SK-N-SH treated with all-trans-retinoic acid at 6 μM for 48 hours (cell line): Measurements from ENCODE around the gene PTPN1.

Experiments used
- ATAC-seq: fragments of 200-7000 bp; cut with Tn5 transposase; 3 replicates; pipeline ENCODE4 v1.9.1; 2020; ENCODE audit warnings: mild to moderate bottlenecking, moderate library complexity
- ARNTL ChIP-seq: fragments of 450-650 bp; formaldehyde crosslinking; IDR thresholded peaks from 2 replicates; pipeline ENCODE4 v1.5.0; 2020; ENCODE audit warnings: low read depth, mild to moderate bottlenecking, moderate library complexity, borderline replicate concordance
- BACH2 ChIP-seq: fragments of 250-450 bp; sonication (Bioruptor Pico); IDR thresholded peaks from 2 replicates; pipeline ENCODE4 v1.9.0; 2021; ENCODE audit warnings: mild to moderate bottlenecking, borderline replicate concordance
- CREB5 ChIP-seq: fragments of 250-450 bp; sonication (Bioruptor Pico); IDR thresholded peaks from 2 replicates; pipeline ENCODE4 v1.5.1; 2020; ENCODE audit warnings: low read depth, mild to moderate bottlenecking, moderate library complexity
- CSDC2 ChIP-seq: fragments of 250-450 bp; sonication (Bioruptor Pico); IDR thresholded peaks from 2 replicates; pipeline ENCODE4 v1.5.0; 2020; ENCODE audit warnings: mild to moderate bottlenecking, moderate library complexity
- ESRRG ChIP-seq: fragments of 250-450 bp; sonication (Bioruptor Pico); IDR thresholded peaks from 2 replicates; pipeline ENCODE4 v1.6.1; 2021; ENCODE audit warnings: mild to moderate bottlenecking
- GLIS3 ChIP-seq: fragments of 250-450 bp; sonication (Bioruptor Pico); IDR thresholded peaks from 2 replicates; pipeline ENCODE4 v1.5.0; 2020; ENCODE audit warnings: mild to moderate bottlenecking, moderate library complexity
- ISL1 ChIP-seq: fragments of 250-450 bp; sonication (Bioruptor Pico); IDR thresholded peaks from 2 replicates; pipeline ENCODE4 v2.1.2; 2022; ENCODE audit warnings: mild to moderate bottlenecking, moderate library complexity
- OSR1 ChIP-seq: fragments of 250-450 bp; sonication (Bioruptor Pico); IDR thresholded peaks from 2 replicates; pipeline ENCODE4 v1.8.0; 2022; ENCODE audit warnings: moderate library complexity, mild to moderate bottlenecking, inconsistent platforms
- PATZ1 ChIP-seq: fragments of 250-450 bp; sonication (Bioruptor Pico); IDR thresholded peaks from 2 replicates; pipeline ENCODE4 v1.8.0; 2020; ENCODE audit warnings: mild to moderate bottlenecking, moderate library complexity, borderline replicate concordance
- POU6F1 ChIP-seq: fragments of 250-450 bp; sonication (Bioruptor Pico); IDR thresholded peaks from 2 replicates; pipeline ENCODE4 v1.8.0; 2021; ENCODE audit warnings: low read depth, mild to moderate bottlenecking, moderate library complexity, borderline replicate concordance
- PPARA ChIP-seq: fragments of 250-450 bp; sonication (Bioruptor Pico); IDR thresholded peaks from 2 replicates; pipeline ENCODE4 v1.5.0; 2020; ENCODE audit warnings: mild to moderate bottlenecking, borderline replicate concordance
- SNAI2 ChIP-seq: fragments of 250-450 bp; sonication (Bioruptor Pico); IDR thresholded peaks from 2 replicates; pipeline ENCODE4 v1.5.0; 2020; ENCODE audit warnings: mild to moderate bottlenecking, moderate library complexity
- TCF4 ChIP-seq: fragments of 250-450 bp; sonication (Bioruptor Pico); IDR thresholded peaks from 2 replicates; pipeline ENCODE4 v1.8.0; 2021; ENCODE audit warnings: mild to moderate bottlenecking, moderate library complexity, borderline replicate concordance
- ZC3H10 ChIP-seq: fragments of 250-450 bp; sonication (Bioruptor Pico); IDR thresholded peaks from 2 replicates; pipeline ENCODE4 v1.5.1; 2021; ENCODE audit warnings: mild to moderate bottlenecking, moderate library complexity
- ZFP3 ChIP-seq: fragments of 250-450 bp; sonication (Bioruptor Pico); IDR thresholded peaks from 2 replicates; pipeline ENCODE4 v1.5.0; 2020; ENCODE audit warnings: mild to moderate bottlenecking, moderate library complexity
- ZFP30 ChIP-seq: fragments of 450-650 bp; formaldehyde crosslinking; IDR thresholded peaks from 2 replicates; pipeline ENCODE4 v1.5.0; 2022; ENCODE audit warnings: mild to moderate bottlenecking, moderate library complexity
- ZNF565 ChIP-seq: fragments of 450-650 bp; formaldehyde crosslinking; conservative IDR thresholded peaks from 2 replicates; pipeline ENCODE4 v1.5.0; 2020; ENCODE audit warnings: low read depth, mild to moderate bottlenecking, moderate library complexity
- ZNF70 ChIP-seq: fragments of 450-650 bp; formaldehyde crosslinking; IDR thresholded peaks from 2 replicates; pipeline ENCODE4 v1.5.0; 2020; ENCODE audit warnings: mild to moderate bottlenecking, moderate library complexity
- TF ChIP-seq, protein P1 (sequence below): fragments of 250-450 bp; sonication (Bioruptor Pico); IDR thresholded peaks from 2 replicates; pipeline ENCODE4 v1.5.1; 2021; ENCODE audit warnings: mild to moderate bottlenecking, moderate library complexity

Gene PTPN1

DNA sequence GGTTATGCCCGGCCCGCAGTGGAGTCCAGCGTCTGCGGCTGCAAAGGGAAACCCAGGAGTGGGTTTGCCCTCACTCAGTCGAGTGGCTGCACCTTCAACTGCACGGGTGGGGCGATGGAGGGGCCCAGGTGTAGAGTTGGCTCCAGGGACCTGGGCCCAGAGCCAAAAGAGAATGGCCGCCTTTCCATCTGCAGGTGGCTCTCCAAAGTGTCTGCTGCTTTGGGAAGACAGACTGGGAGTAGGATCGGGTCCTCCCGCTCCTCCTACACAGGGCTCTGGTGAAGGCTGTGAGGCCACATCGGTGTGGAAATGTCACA, 80.1 kb downstream of the PTPN1 start:
- no peak for TF ChIP-seq ZC3H10 (CRISPR knock-in tag)
- TF ChIP-seq BACH2 (CRISPR knock-in tag) = no peak
- TF ChIP-seq SNAI2 = no peak
- no peak for TF ChIP-seq CREB5 (CRISPR knock-in tag)
- no peak for TF ChIP-seq CSDC2 (CRISPR knock-in tag)
- no peak for TF ChIP-seq ARNTL (CRISPR knock-in tag)
- no peak for TF ChIP-seq PPARA (CRISPR knock-in tag)
- TF ChIP-seq ZFP3 (CRISPR knock-in tag) = no peak
- no peak for TF ChIP-seq GLIS3 (CRISPR knock-in tag)
- no peak for TF ChIP-seq ZNF565 (CRISPR knock-in tag)
- TF ChIP-seq PATZ1 (CRISPR knock-in tag) = no peak
- no peak for TF ChIP-seq ESRRG (CRISPR knock-in tag)
- TF ChIP-seq OSR1 (CRISPR knock-in tag) = no peak
- TF ChIP-seq ZNF70 (CRISPR knock-in tag) = no peak
- no peak for TF ChIP-seq ZFP30
- TF ChIP-seq, all 23 proteins: peak for 0
- no peak for ATAC-seq

DNA sequence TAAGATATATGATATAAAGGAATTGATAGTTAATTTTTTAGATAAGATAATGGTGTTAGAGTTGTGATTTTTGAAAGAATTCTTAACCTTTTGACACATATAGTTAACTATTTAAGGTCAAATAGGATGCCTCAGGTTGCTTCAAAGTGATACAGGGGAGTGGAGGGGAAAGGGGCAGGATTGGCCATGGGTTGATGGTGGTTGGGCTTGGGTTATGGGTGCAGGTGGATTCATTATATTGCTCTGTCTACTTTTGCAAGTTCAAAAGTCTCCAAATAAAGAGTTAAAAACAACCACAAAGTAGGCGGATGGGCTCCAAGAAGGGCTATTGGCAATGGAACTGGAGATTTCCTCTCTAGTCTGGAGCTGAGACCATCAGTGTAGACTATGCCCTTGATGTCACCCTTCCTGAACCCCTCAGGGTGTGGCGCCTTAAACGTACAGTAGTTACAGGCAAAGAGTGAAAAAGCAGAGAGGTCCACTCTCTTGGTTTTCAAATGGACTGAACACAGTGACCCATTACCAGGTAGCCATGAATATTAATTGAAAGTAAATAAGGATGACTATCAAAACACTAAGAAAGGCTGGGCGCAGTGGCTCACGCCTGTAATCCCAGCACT, 81.2 kb downstream of the PTPN1 start:
- ATAC-seq = no peak

More for the DNA sequence above, 81.2 kb downstream of the PTPN1 start:
- TF ChIP-seq PATZ1 (CRISPR knock-in tag) = no peak
- no peak for TF ChIP-seq GLIS3 (CRISPR knock-in tag)
- no peak for TF ChIP-seq CREB5 (CRISPR knock-in tag)
- TF ChIP-seq ZNF70 (CRISPR knock-in tag) = no peak
- no peak for TF ChIP-seq OSR1 (CRISPR knock-in tag)
- no peak for TF ChIP-seq SNAI2
- TF ChIP-seq POU6F1 (CRISPR knock-in tag) = no peak
- TF ChIP-seq ISL1 = no peak
- TF ChIP-seq ARNTL (CRISPR knock-in tag) = no peak
- TF ChIP-seq BACH2 (CRISPR knock-in tag) = no peak
- TF ChIP-seq, protein P1, sequence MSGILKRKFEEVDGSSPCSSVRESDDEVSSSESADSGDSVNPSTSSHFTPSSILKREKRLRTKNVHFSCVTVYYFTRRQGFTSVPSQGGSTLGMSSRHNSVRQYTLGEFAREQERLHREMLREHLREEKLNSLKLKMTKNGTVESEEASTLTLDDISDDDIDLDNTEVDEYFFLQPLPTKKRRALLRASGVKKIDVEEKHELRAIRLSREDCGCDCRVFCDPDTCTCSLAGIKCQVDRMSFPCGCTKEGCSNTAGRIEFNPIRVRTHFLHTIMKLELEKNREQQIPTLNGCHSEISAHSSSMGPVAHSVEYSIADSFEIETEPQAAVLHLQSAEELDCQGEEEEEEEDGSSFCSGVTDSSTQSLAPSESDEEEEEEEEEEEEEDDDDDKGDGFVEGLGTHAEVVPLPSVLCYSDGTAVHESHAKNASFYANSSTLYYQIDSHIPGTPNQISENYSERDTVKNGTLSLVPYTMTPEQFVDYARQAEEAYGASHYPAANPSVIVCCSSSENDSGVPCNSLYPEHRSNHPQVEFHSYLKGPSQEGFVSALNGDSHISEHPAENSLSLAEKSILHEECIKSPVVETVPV (CRISPR knock-in tag) = no peak
- TF ChIP-seq TCF4 = no peak
- TF ChIP-seq, all 23 proteins: peak for 0
